SK-N-SH treated with all-trans-retinoic acid at 6 μM for 48 hours (cell line): ENCODE data around the gene RNF208.

Experiments used
- ATAC-seq: fragments of 200-7000 bp; cut with Tn5 transposase; 3 replicates; pipeline ENCODE4 v1.9.1; 2020; ENCODE audit warnings: mild to moderate bottlenecking, moderate library complexity
- ARNTL ChIP-seq: fragments of 450-650 bp; formaldehyde crosslinking; IDR thresholded peaks from 2 replicates; pipeline ENCODE4 v1.5.0; 2020; ENCODE audit warnings: low read depth, mild to moderate bottlenecking, moderate library complexity, borderline replicate concordance
- BACH2 ChIP-seq: fragments of 250-450 bp; sonication (Bioruptor Pico); IDR thresholded peaks from 2 replicates; pipeline ENCODE4 v1.9.0; 2021; ENCODE audit warnings: mild to moderate bottlenecking, borderline replicate concordance
- CSDC2 ChIP-seq: fragments of 250-450 bp; sonication (Bioruptor Pico); IDR thresholded peaks from 2 replicates; pipeline ENCODE4 v1.5.0; 2020; ENCODE audit warnings: mild to moderate bottlenecking, moderate library complexity
- ESRRG ChIP-seq: fragments of 250-450 bp; sonication (Bioruptor Pico); IDR thresholded peaks from 2 replicates; pipeline ENCODE4 v1.6.1; 2021; ENCODE audit warnings: mild to moderate bottlenecking
- GLIS3 ChIP-seq: fragments of 250-450 bp; sonication (Bioruptor Pico); IDR thresholded peaks from 2 replicates; pipeline ENCODE4 v1.5.0; 2020; ENCODE audit warnings: mild to moderate bottlenecking, moderate library complexity
- ISL1 ChIP-seq: fragments of 250-450 bp; sonication (Bioruptor Pico); IDR thresholded peaks from 2 replicates; pipeline ENCODE4 v2.1.2; 2022; ENCODE audit warnings: mild to moderate bottlenecking, moderate library complexity
- OSR1 ChIP-seq: fragments of 250-450 bp; sonication (Bioruptor Pico); IDR thresholded peaks from 2 replicates; pipeline ENCODE4 v1.8.0; 2022; ENCODE audit warnings: moderate library complexity, mild to moderate bottlenecking, inconsistent platforms
- POU6F1 ChIP-seq: fragments of 250-450 bp; sonication (Bioruptor Pico); IDR thresholded peaks from 2 replicates; pipeline ENCODE4 v1.8.0; 2021; ENCODE audit warnings: low read depth, mild to moderate bottlenecking, moderate library complexity, borderline replicate concordance
- PPARA ChIP-seq: fragments of 250-450 bp; sonication (Bioruptor Pico); IDR thresholded peaks from 2 replicates; pipeline ENCODE4 v1.5.0; 2020; ENCODE audit warnings: mild to moderate bottlenecking, borderline replicate concordance
- RARB ChIP-seq: fragments of 250-450 bp; sonication (Bioruptor Pico); IDR thresholded peaks from 2 replicates; pipeline ENCODE4 v1.8.0; 2021; ENCODE audit warnings: mild to moderate bottlenecking, moderate library complexity
- SNAI2 ChIP-seq: fragments of 250-450 bp; sonication (Bioruptor Pico); IDR thresholded peaks from 2 replicates; pipeline ENCODE4 v1.5.0; 2020; ENCODE audit warnings: mild to moderate bottlenecking, moderate library complexity
- TCF4 ChIP-seq: fragments of 250-450 bp; sonication (Bioruptor Pico); IDR thresholded peaks from 2 replicates; pipeline ENCODE4 v1.8.0; 2021; ENCODE audit warnings: mild to moderate bottlenecking, moderate library complexity, borderline replicate concordance
- TOX ChIP-seq: fragments of 250-450 bp; sonication (Bioruptor Pico); IDR thresholded peaks from 2 replicates; pipeline ENCODE4 v1.8.0; 2021; ENCODE audit warnings: mild to moderate bottlenecking, moderate library complexity, borderline replicate concordance
- TSHZ2 ChIP-seq: fragments of 250-450 bp; sonication (Bioruptor Pico); IDR thresholded peaks from 2 replicates; pipeline ENCODE4 v1.5.0; 2020; ENCODE audit warnings: mild to moderate bottlenecking, moderate library complexity
- ZC3H10 ChIP-seq: fragments of 250-450 bp; sonication (Bioruptor Pico); IDR thresholded peaks from 2 replicates; pipeline ENCODE4 v1.5.1; 2021; ENCODE audit warnings: mild to moderate bottlenecking, moderate library complexity
- ZFP3 ChIP-seq: fragments of 250-450 bp; sonication (Bioruptor Pico); IDR thresholded peaks from 2 replicates; pipeline ENCODE4 v1.5.0; 2020; ENCODE audit warnings: mild to moderate bottlenecking, moderate library complexity
- ZFP30 ChIP-seq: fragments of 450-650 bp; formaldehyde crosslinking; IDR thresholded peaks from 2 replicates; pipeline ENCODE4 v1.5.0; 2022; ENCODE audit warnings: mild to moderate bottlenecking, moderate library complexity
- ZNF565 ChIP-seq: fragments of 450-650 bp; formaldehyde crosslinking; conservative IDR thresholded peaks from 2 replicates; pipeline ENCODE4 v1.5.0; 2020; ENCODE audit warnings: low read depth, mild to moderate bottlenecking, moderate library complexity
- ZNF70 ChIP-seq: fragments of 450-650 bp; formaldehyde crosslinking; IDR thresholded peaks from 2 replicates; pipeline ENCODE4 v1.5.0; 2020; ENCODE audit warnings: mild to moderate bottlenecking, moderate library complexity
- TF ChIP-seq, protein P1 (sequence below): fragments of 250-450 bp; sonication (Bioruptor Pico); IDR thresholded peaks from 2 replicates; pipeline ENCODE4 v1.5.1; 2021; ENCODE audit warnings: mild to moderate bottlenecking, moderate library complexity
- TF ChIP-seq, protein P2 (sequence below): fragments of 250-450 bp; sonication (Bioruptor Pico); IDR thresholded peaks from 2 replicates; pipeline ENCODE4 v1.8.0; 2020; ENCODE audit warnings: mild to moderate bottlenecking, moderate library complexity, borderline replicate concordance

RNF208 gene

DNA sequence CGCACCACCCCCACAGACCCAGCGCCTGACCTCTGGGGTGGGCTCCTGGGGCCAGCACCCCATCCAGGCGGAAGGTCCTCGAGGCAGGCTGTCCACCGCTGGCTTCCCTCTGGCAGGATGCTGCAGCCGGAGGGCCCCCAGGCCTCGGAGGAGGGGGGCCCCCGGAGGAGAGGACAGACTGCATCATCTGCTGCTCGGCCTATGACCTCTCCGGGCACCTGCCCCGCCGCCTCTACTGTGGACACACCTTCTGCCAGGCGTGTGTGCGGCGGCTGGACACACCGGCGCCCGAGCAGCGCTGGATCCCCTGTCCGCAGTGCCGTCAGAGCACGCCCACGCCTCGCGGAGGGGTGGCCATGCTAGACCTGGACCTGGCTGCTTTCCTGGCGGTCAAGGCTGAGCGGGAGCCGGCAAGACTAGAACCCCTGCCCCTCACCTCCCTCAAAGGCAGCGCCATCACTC is 6.5 kb upstream of the RNF208 start:
- TF ChIP-seq PPARA (CRISPR knock-in tag) (no peak), GLIS3 (no peak), RARB (CRISPR knock-in tag) (no peak), SNAI2 (CRISPR knock-in tag) (no peak), CSDC2 (no peak), OSR1 (CRISPR knock-in tag) (no peak), BACH2 (CRISPR knock-in tag) (no peak)
- ATAC-seq: no peak

DNA sequence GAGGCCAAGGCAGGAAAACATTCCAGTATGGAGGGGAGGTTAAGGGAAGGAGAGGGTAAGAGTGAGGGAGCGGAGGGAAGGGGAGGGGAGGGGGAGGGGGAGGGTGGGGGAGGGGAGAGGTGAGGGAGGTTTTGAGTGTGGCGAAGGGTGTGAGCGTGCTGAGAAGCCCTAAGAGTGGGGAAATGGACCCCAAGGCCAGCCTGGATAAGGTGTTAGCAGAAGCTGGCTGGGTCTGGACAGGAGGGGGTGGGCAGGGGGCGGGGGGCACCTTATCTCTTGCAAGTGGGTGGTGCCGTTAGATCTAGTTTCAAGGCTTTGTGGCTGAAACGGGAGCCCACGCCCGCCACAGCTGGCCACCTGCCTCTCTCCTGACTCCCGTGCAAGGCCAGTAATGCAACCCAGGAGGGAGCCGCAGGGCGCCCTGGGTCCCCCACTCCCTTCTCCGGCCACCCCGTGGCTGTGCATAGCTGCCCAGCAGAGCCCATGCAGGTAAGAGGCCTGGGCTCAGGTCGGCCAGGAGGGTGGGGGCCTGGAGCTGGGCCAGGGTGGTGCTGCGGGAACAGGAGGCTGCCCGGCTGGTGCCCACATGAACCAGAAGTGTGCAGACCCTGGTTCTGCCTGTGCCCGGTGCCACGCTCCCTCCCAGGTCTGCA is 5.9 kb upstream of the RNF208 start:
- no peak for ATAC-seq
- no peak for TF ChIP-seq ZNF565 (CRISPR knock-in tag)
- TF ChIP-seq POU6F1 (CRISPR knock-in tag): no peak
- no peak for TF ChIP-seq PPARA (CRISPR knock-in tag)
- TF ChIP-seq OSR1 (CRISPR knock-in tag): no peak
- no peak for TF ChIP-seq CSDC2
- no peak for TF ChIP-seq ZC3H10 (CRISPR knock-in tag)
- TF ChIP-seq ISL1: no peak
- TF ChIP-seq, protein P1, sequence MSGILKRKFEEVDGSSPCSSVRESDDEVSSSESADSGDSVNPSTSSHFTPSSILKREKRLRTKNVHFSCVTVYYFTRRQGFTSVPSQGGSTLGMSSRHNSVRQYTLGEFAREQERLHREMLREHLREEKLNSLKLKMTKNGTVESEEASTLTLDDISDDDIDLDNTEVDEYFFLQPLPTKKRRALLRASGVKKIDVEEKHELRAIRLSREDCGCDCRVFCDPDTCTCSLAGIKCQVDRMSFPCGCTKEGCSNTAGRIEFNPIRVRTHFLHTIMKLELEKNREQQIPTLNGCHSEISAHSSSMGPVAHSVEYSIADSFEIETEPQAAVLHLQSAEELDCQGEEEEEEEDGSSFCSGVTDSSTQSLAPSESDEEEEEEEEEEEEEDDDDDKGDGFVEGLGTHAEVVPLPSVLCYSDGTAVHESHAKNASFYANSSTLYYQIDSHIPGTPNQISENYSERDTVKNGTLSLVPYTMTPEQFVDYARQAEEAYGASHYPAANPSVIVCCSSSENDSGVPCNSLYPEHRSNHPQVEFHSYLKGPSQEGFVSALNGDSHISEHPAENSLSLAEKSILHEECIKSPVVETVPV (CRISPR knock-in tag): no peak
- TF ChIP-seq TSHZ2: no peak
- no peak for TF ChIP-seq ZFP3
- TF ChIP-seq ZNF70 (CRISPR knock-in tag): no peak
- TF ChIP-seq RARB (CRISPR knock-in tag): no peak
- TF ChIP-seq BACH2 (CRISPR knock-in tag): no peak
- no peak for TF ChIP-seq GLIS3
- TF ChIP-seq TCF4 (CRISPR knock-in tag): no peak
- no peak for TF ChIP-seq ARNTL (CRISPR knock-in tag)
- no peak for TF ChIP-seq TOX
- no peak for TF ChIP-seq ZFP30 (CRISPR knock-in tag)
- TF ChIP-seq, all 23 proteins: peak for 0

GRCh38 chr9:137227054-137227852 is 5.2 kb upstream of the RNF208 start, which contains the start of gene RNF224:
RNF224 (plus strand) TSS chr9:137227502; CDS start chr9:137228336, 834 bp downstream.
- ATAC-seq: peak; percentile 67
- no peak for TF ChIP-seq GLIS3
- TF ChIP-seq, protein P2, sequence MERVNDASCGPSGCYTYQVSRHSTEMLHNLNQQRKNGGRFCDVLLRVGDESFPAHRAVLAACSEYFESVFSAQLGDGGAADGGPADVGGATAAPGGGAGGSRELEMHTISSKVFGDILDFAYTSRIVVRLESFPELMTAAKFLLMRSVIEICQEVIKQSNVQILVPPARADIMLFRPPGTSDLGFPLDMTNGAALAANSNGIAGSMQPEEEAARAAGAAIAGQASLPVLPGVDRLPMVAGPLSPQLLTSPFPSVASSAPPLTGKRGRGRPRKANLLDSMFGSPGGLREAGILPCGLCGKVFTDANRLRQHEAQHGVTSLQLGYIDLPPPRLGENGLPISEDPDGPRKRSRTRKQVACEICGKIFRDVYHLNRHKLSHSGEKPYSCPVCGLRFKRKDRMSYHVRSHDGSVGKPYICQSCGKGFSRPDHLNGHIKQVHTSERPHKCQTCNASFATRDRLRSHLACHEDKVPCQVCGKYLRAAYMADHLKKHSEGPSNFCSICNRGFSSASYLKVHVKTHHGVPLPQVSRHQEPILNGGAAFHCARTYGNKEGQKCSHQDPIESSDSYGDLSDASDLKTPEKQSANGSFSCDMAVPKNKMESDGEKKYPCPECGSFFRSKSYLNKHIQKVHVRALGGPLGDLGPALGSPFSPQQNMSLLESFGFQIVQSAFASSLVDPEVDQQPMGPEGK (CRISPR knock-in tag): no peak
- no peak for TF ChIP-seq RARB (CRISPR knock-in tag)
- no peak for TF ChIP-seq ZC3H10 (CRISPR knock-in tag)
- no peak for TF ChIP-seq PPARA (CRISPR knock-in tag)
- no peak for TF ChIP-seq SNAI2 (CRISPR knock-in tag)
- TF ChIP-seq ZNF565 (CRISPR knock-in tag): no peak
- TF ChIP-seq ESRRG (CRISPR knock-in tag): no peak
- no peak for TF ChIP-seq TOX
- no peak for TF ChIP-seq ARNTL (CRISPR knock-in tag)
- no peak for TF ChIP-seq TSHZ2
- TF ChIP-seq, all 23 proteins: peak for 0
